Stimulated activated naive CD8-positive, alpha-beta T cell treated with anti-CD3 and anti-CD28 coated beads, Interleukin-15, Interleukin-2, amounts not matched to agents 100 ng/mL and 50 ng/mL, for 24 hours (primary cell): ENCODE results near the gene CFAP161.

ENCODE experiments used
- H3K27ac Mint-ChIP-seq: one replicate; pipeline ENCODE4 v1.8.0; 2021; ENCODE audit warnings: mild to moderate bottlenecking, mixed read lengths
- H3K27me3 Mint-ChIP-seq: one replicate; pipeline ENCODE4 v1.8.0; 2021; ENCODE audit warnings: mixed read lengths
- H3K36me3 Mint-ChIP-seq: one replicate; pipeline ENCODE4 v1.8.0; 2021; ENCODE audit warnings: low read depth, mixed read lengths
- H3K4me1 Mint-ChIP-seq: one replicate; pipeline ENCODE4 v1.8.0; 2021; ENCODE audit warnings: low read depth, mixed read lengths
- H3K4me3 Mint-ChIP-seq: one replicate; pipeline ENCODE4 v1.8.0; 2021; ENCODE audit warnings: mild to moderate bottlenecking, mixed read lengths
- H3K9me3 Mint-ChIP-seq: one replicate; pipeline ENCODE4 v1.8.0; 2021; ENCODE audit warnings: mixed read lengths

CFAP161 gene

DNA sequence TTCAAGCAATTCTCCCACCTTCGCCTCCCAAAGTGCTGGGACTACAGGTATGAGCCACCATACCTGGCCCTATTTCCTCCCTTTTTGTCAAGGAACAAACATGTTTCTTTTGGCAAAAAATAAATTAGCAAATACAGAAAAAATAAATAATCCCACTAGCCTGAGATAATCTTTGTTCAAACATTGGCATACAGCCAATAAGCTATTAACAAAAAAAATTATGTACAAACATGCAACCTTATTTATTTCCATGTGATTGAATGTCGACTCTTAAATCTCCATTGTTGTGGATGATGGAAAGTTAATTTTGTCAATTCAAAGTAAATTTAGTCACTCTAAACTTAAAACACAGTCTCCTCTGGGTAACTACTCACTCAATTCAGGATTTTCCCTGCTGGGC, 44.3 kb downstream of the CFAP161 start:
- peaks cover 22% of the 10 kb centered on the region for H3K27me3 Mint-ChIP-seq

GRCh38 chr15:81181220-81181619, 47.1 kb downstream of the CFAP161 start:
- Mint-ChIP-seq H3K9me3 (no peaks in the 10 kb centered on the region), H3K27ac (no peak overlapping the region), H3K27me3 (peaks cover 30% of the 10 kb centered on the region), H3K4me1 (peaks cover 11% of the 10 kb centered on the region), H3K36me3 (no peaks in the 10 kb centered on the region), H3K4me3 (no peak overlapping the region)

More for the DNA sequence above, 44.3 kb downstream of the CFAP161 start:
- Mint-ChIP-seq H3K4me3 (no peak overlapping the region), H3K27ac (no peak overlapping the region), H3K4me1 (peaks cover 3% of the 10 kb centered on the region), H3K9me3 (no peaks in the 10 kb centered on the region), H3K36me3 (no peaks in the 10 kb centered on the region)

DNA sequence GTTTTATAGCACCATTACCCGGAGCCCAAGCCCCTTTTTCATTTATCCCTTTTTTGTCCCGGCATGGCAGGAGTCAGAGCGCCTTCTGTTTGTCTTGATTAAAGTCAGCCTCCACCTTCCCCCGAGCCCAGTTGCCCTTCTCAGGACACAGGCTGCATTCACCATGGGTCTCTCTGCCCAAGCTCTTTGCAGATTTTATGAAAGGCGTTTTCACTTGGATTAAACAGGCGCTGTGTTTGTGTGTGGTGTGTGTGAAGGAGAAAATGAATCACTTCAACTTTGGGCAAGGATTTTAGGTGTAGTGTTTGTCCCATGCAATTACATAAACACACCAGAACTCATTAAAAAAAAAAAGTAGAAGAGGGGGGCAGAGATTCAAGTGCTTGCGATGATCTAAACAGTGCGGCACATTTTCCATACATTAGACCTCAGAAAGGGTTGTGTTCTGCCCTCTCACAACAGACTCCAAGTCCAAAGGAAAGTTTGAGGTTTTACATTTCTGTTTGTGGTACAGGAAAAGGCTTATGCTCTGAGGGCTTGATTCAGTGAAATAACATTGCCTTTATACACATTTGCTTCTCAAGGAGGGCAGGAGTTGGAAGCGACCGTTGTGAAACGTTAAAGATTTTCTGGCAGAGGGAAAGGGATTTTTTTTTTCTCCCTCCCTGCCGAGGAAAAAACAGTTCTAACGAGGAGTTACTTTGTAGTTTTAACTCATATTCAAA, 48.1 kb downstream of the CFAP161 start:
- Mint-ChIP-seq H3K4me1 (peaks cover 11% of the 10 kb centered on the region), H3K27me3 (peaks cover 30% of the 10 kb centered on the region), H3K36me3 (no peaks in the 10 kb centered on the region), H3K9me3 (no peaks in the 10 kb centered on the region), H3K4me3 (no peak overlapping the region), H3K27ac (no peak overlapping the region)

DNA sequence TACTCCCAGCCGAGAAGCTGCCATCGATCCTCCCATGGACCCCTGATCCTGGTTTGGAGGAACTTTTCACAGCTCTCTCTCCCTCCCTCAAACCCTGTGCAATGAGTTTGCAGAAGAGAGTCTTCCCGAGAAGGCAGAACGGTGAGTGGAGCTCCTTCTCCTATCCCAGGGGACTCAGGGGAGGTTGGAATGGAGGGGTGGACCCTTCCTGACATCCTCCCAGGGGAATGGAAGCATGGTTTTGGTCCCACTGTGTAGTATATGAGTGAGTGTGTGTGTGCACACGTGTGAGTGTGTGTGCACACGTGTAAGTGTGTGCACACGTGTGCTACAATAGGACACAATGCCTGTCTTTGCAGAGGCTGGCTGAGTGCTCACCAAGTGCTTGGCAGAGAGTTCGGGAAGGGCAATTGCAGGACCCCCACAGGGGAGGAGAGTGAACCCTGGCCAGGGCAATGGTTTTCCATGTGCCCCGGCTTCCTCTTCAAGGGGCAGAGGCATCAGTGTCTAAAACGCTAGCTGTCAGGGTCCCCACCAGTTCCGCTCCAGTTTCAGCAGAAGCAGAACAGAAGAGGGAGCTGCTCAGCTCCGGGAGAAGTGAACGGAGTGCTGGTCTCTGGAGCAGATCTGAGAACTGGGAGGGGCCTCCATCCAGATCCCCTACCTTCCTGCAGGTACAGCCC, 48.8 kb downstream of the CFAP161 start:
- peaks cover 30% of the 10 kb centered on the region for H3K27me3 Mint-ChIP-seq
- H3K27ac Mint-ChIP-seq = no peak overlapping the region
- H3K4me3 Mint-ChIP-seq = no peak overlapping the region
- H3K36me3 Mint-ChIP-seq = no peaks in the 10 kb centered on the region
- H3K4me1 Mint-ChIP-seq = peaks cover 11% of the 10 kb centered on the region
- no peaks in the 10 kb centered on the region for H3K9me3 Mint-ChIP-seq

- Mint-ChIP-seq H3K4me1 (peaks cover 11% of the 10 kb centered on the region), H3K27me3 (peaks cover 30% of the 10 kb centered on the region), H3K27ac (no peak overlapping the region), H3K4me3 (no peak overlapping the region), H3K36me3 (no peaks in the 10 kb centered on the region), H3K9me3 (no peaks in the 10 kb centered on the region)
These were observed 49.3 kb downstream of the CFAP161 start for GRCh38 chr15:81183439-81183775.

DNA sequence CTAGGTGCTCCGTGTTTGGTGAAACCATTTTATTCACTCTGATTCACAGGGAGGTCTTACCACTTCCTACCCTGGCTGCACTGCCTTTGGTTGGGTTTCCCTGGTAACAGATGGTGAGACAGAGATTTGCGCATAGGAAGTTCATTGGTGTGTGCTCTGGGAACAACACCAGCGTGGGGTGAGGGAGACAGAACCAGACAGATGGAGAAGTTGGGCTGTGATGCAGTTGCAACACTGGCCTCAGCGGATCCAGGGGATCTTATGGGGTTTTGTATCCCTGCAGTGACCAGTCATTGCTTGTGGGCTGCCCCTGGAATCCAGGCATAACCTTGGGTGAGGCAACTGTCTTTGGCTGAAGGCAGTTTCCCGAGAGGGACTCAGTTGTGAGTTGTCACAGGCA, 50.1 kb downstream of the CFAP161 start:
- H3K27me3 Mint-ChIP-seq = peaks cover 30% of the 10 kb centered on the region
- H3K4me3 Mint-ChIP-seq = no peak overlapping the region
- H3K27ac Mint-ChIP-seq = no peak overlapping the region
- H3K4me1 Mint-ChIP-seq = peaks cover 11% of the 10 kb centered on the region
- H3K36me3 Mint-ChIP-seq = no peaks in the 10 kb centered on the region
- no peaks in the 10 kb centered on the region for H3K9me3 Mint-ChIP-seq

DNA sequence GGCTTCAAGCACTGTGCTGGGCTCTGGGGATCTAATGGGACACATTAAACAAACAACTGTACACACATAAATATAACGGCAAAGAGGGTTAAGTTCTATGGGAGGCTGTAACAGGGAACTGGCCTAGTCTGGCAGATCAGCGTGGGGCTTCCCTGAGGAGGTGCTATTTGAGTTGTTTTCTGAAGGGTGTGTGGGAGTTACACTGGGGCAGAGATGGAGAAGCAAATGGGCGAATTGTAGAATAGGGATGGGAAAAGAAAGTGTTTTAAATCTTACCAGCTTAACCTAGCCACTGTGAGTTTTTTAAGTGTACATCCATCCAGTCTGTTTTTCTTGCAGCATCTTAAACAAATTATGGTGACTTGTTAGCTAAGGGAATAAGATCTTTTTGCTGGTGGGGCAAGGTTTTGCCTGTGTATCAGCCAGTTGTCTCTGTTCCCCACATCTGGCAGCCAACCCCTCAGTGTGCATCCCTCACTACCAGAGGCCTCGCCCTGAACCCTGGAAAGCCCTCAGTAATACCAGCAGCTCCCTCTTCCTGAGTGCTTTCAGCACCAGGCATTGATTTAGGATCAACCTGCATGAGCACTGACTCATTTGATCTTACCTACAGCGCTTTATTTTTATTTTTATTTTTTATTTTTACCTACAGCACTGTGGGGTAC, 51.7 kb downstream of the CFAP161 start:
- Mint-ChIP-seq H3K4me1 (peaks cover 11% of the 10 kb centered on the region), H3K36me3 (no peaks in the 10 kb centered on the region), H3K4me3 (no peak overlapping the region), H3K27ac (no peak overlapping the region), H3K9me3 (no peaks in the 10 kb centered on the region), H3K27me3 (peaks cover 30% of the 10 kb centered on the region)

DNA sequence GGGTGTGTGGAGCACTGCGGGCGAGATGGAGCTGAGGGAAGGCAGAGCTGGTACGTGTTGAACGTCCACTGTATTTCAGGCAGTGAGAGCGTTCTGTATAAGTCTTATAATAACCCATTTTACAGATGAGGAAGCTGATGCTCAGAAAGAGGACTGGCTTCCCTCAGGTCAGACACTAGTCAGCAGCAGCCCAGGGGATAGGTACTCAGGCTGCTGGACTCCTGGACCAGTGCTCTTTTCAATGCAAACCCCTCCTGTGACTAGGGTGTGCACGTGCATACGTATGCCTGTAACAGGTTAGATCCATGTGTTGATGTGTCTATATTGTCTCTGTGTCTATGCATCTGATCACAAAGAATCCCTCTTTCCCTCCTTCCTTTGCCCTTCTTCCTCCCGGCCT, 54.3 kb downstream of the CFAP161 start:
- Mint-ChIP-seq H3K9me3 (no peaks in the 10 kb centered on the region), H3K27ac (no peak overlapping the region), H3K27me3 (peaks cover 20% of the 10 kb centered on the region), H3K4me1 (peaks cover 8% of the 10 kb centered on the region), H3K36me3 (no peaks in the 10 kb centered on the region), H3K4me3 (no peak overlapping the region)

GRCh38 chr15:81189583-81190283, 55.7 kb downstream of the CFAP161 start:
- Mint-ChIP-seq H3K36me3 (no peaks in the 10 kb centered on the region), H3K4me3 (no peak overlapping the region), H3K27ac (no peak overlapping the region), H3K9me3 (no peaks in the 10 kb centered on the region), H3K4me1 (no peaks in the 10 kb centered on the region), H3K27me3 (peaks cover 14% of the 10 kb centered on the region)

- Mint-ChIP-seq H3K36me3 (no peaks in the 10 kb centered on the region), H3K4me1 (no peaks in the 10 kb centered on the region), H3K9me3 (no peaks in the 10 kb centered on the region), H3K27ac (no peak overlapping the region), H3K27me3 (peaks cover 14% of the 10 kb centered on the region), H3K4me3 (no peak overlapping the region)
These were observed 56.9 kb downstream of the CFAP161 start for GRCh38 chr15:81190922-81191507.

DNA sequence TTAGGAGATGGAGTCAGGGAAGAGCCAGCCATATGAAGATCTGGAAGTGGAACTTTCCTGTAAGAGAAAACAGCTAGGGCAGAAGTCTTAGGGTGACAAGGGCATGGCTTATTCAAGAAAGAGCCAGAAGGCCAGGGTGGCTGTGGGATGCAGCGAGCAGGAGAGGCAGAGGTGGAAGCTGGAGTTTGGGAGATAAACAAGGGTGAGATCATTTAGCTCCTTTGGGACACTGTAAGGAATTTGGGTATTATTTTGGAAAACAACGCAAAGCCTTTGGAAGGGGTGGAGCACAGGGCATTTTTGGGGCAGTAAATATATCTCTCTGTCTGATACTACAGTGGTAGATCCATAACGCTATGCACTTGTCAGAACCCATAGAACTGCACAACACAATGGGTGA, 57.6 kb downstream of the CFAP161 start:
- Mint-ChIP-seq H3K36me3 (no peaks in the 10 kb centered on the region), H3K27me3 (peaks cover 14% of the 10 kb centered on the region), H3K4me1 (no peaks in the 10 kb centered on the region), H3K27ac (no peak overlapping the region), H3K4me3 (no peak overlapping the region), H3K9me3 (no peaks in the 10 kb centered on the region)

- Mint-ChIP-seq H3K36me3 (no peaks in the 10 kb centered on the region), H3K9me3 (no peaks in the 10 kb centered on the region), H3K4me3 (no peak overlapping the region), H3K4me1 (no peaks in the 10 kb centered on the region), H3K27ac (no peak overlapping the region), H3K27me3 (peaks cover 14% of the 10 kb centered on the region)
These were observed 60.7 kb downstream of the CFAP161 start for GRCh38 chr15:81194723-81195122.

GRCh38 chr15:81195339-81195864, 61.3 kb downstream of the CFAP161 start:
- no peak overlapping the region for H3K27ac Mint-ChIP-seq
- no peak overlapping the region for H3K4me3 Mint-ChIP-seq
- H3K36me3 Mint-ChIP-seq = no peaks in the 10 kb centered on the region
- no peaks in the 10 kb centered on the region for H3K4me1 Mint-ChIP-seq
- H3K9me3 Mint-ChIP-seq = no peaks in the 10 kb centered on the region
- peaks cover 14% of the 10 kb centered on the region for H3K27me3 Mint-ChIP-seq

GRCh38 chr15:81196576-81197254, 62.6 kb downstream of the CFAP161 start, which contains the start of gene IL16:
IL16 (plus strand) TSS chr15:81196879; CDS start chr15:81225400, 28,521 bp downstream.
- Mint-ChIP-seq H3K27ac (no peak within 1 kb of the TSS), H3K36me3 (no peaks in the 10 kb centered on the region), H3K27me3 (peaks cover 10% of the 10 kb centered on the region), H3K9me3 (no peaks in the 10 kb centered on the region), H3K4me1 (no peaks in the 10 kb centered on the region), H3K4me3 (no peak within 1 kb of the TSS)
